Stimulated activated naive CD4-positive, alpha-beta T cell treated with Interleukin-2 at 50 U/mL for 16 hours (primary cell): Measurements from ENCODE around the gene ZNF687.

ENCODE experiments used
- DNase-seq: peaks from one replicate; lab custom pipeline; 2025; lab: John Stamatoyannopoulos, UW

The ZNF687 gene

GRCh38 chr1:151277249-151277648, 4.8 kb upstream of the ZNF687 start:
- no peak for DNase-seq

DNA sequence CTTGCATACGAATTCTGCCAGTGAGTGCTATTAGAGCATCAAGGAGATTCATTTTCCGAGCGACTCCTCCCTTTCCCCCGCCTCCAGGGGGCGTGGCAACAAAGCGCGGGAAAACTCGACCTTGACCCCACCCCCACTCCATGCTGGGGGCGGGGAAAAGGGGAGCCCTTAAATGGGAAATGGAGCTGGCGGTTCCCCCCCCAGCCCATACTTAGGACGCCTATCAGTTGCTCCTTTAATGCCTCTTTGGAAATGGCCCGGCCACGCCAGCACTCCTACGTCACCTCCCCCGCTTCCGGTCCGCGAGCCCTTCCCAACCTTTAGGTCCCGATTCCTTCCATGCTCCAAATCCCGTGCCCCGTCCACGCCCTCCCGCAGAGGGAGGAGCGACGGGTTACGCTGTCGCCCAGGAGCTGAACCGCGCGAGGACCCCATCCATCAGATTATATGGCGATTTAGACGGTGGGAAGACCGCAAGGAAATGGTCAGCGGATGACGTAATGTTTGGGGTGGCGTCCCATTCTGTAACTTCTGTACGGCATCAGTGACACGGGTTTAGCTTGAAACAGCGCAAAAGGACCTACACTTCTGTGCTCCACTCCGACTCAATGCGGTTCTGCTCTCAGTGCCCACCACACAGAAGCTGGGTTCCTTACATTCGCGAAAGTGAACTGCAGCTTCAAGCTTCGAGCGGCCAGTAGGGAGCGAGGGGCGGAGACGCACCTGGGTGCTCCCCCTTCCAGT, 702 bp upstream of the ZNF687 start:
- DNase-seq, result peak; percentile 84

GRCh38 chr1:151282883-151283725, 1.0 kb downstream of the ZNF687 start:
- DNase-seq, result no peak

DNA sequence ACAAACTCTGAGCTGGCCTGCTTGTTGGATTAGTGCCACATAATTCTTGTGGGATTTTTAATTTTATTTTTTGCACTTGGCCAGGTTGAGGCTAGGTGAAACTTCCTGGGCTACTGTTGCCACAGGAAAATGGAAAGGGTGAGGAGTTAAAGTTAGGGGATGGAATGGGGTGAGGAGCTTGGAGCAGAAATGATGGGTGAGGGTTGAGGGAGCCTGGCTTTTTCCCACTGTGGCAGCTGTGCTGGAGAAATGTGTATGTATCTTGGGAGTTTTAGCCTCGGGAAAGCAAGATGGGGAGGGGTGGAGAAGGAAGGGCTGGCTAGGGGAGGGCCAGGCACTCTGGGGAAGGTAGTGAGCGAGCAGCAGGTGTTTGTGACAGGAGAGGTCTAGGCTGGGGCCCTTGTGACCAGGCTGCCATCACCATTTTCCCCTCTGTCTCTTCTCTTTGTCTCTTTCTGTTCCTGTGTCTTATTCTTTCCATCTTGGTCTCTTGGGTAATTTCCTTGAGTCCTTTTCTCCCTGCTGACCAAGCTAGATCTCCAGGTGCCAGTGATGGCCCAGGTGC, 2.0 kb downstream of the ZNF687 start:
- no peak for DNase-seq

GRCh38 chr1:151286619-151287340, 4.7 kb downstream of the ZNF687 start:
- DNase-seq, result no peak

DNA sequence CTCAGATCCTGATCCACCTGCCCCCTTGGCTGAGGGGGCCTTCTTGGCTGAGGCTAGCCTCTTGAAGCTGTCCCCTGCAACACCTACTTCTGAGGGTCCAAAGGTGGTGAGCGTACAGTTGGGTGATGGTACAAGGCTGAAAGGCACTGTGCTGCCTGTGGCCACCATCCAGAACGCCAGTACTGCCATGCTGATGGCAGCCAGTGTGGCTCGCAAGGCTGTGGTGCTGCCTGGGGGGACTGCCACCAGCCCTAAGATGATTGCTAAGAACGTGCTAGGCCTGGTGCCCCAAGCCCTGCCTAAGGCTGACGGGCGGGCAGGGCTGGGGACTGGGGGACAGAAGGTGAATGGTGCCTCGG, 5.2 kb downstream of the ZNF687 start:
- DNase-seq, result no peak

DNA sequence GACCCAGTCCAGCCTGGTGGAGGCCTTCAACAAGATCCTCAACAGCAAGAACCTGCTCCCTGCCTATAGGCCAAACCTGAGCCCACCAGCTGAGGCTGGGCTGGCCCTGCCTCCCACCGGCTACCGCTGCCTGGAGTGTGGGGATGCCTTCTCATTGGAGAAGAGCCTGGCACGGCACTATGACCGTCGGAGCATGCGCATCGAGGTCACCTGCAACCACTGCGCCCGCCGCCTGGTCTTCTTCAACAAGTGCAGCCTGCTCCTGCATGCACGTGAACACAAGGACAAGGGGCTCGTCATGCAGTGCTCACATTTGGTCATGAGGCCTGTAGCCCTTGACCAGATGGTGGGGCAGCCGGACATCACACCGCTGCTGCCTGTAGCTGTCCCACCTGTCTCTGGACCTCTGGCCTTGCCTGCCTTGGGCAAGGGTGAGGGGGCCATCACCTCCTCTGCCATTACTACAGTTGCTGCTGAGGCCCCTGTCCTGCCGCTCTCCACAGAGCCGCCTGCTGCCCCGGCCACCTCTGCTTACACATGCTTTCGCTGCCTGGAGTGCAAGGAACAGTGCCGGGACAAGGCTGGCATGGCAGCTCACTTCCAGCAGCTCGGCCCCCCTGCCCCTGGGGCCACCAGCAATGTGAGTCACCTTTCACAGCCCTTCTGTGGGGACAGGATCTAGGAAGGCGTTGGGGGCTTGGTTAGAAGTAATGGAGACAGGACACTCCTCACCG, 5.8 kb downstream of the ZNF687 start:
- DNase-seq, result no peak

DNA sequence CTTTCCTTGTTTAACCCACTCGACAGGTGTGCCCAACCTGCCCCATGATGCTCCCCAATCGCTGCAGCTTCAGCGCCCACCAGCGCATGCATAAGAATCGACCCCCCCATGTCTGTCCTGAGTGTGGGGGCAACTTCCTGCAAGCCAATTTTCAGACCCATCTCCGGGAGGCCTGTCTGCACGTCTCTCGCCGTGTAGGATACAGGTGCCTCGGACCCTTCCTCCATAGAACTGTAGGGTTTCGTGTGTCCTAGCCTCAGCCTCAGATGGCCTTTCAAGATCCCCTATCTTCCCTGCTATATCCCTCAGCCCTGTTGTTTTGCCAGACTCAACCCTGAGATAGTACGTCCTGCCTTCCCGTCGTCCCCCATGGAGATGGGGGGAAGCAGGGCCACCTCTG, 6.4 kb downstream of the ZNF687 start:
- DNase-seq, result no peak

DNA sequence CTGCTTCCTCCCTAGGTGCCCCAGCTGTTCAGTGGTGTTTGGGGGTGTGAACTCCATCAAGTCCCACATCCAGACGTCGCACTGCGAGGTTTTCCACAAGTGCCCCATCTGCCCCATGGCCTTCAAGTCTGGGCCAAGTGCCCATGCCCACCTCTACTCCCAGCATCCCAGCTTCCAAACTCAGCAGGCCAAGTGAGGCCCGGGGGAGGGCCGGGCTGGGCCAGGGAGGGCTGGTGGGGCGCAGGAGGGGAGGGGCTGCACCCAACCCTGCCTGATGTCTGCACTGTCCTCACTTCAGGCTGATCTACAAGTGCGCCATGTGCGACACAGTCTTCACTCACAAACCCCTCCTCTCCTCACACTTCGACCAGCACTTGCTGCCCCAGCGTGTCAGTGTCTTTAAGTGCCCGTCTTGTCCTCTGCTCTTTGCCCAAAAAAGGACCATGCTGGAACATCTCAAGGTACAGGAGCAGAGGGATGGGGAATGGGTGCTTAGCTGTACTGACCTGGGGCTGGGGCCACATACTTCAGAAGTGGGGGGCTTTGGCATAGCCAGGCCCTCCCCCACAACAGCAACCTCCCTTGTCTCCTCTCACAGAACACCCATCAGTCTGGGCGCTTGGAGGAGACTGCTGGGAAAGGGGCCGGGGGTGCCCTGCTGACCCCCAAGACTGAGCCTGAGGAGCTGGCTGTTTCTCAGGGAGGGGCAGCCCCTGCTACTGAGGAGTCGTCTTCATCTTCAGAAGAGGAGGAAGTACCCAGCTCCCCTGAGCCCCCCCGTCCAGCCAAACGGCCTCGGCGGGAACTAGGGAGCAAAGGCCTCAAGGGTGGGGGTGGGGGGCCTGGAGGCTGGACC, 7.2 kb downstream of the ZNF687 start:
- no peak for DNase-seq

DNA sequence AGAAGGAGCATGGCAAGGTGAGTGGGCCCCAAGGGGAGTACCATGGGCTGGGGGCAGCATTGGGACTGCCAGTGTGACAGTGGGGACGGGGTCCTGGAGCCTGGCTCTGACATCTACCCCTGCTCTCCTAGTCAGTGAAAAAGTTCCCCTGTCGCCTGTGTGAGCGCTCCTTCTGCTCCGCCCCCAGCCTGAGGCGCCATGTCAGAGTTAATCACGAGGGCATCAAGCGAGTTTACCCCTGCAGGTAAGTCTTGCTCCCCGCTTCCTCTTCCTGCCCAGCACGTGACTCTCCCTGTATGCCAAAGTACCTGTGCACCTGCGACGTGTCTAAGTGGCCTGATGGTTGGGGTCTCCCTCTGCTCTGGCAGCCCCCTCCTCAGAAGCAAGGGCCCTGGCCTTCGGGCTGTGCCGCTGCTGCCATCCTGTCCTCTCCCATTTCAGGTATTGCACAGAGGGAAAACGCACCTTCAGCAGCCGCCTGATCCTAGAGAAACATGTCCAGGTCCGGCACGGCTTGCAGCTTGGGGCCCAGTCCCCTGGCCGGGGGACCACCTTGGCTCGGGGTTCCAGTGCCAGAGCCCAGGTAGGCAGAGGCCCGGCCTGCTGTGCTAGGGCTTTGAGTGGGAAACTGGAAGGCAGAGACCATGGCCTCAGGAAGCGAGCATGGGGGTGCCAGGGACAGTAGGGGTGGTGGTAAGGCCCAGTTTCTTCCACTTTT, 8.1 kb downstream of the ZNF687 start:
- no peak for DNase-seq

DNA sequence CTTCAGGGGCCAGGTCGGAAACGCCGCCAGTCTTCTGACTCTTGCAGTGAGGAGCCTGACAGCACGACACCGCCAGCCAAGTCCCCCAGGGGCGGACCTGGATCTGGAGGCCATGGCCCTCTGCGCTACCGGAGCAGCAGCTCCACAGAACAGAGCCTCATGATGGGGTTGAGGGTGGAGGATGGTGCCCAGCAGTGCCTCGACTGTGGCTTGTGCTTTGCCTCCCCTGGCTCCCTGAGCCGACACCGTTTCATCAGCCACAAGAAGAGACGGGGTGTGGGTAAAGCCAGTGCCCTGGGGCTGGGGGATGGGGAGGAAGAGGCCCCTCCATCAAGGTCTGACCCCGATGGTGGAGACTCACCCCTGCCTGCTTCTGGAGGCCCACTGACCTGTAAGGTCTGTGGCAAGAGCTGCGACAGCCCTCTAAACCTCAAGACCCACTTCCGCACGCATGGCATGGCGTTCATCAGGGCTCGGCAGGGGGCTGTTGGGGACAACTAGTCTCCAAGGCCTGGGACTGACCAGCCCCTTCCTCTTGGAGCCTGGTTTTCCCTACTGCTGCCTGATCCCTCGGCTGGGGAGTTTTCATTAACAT, 8.7 kb downstream of the ZNF687 start:
- no peak for DNase-seq

DNA sequence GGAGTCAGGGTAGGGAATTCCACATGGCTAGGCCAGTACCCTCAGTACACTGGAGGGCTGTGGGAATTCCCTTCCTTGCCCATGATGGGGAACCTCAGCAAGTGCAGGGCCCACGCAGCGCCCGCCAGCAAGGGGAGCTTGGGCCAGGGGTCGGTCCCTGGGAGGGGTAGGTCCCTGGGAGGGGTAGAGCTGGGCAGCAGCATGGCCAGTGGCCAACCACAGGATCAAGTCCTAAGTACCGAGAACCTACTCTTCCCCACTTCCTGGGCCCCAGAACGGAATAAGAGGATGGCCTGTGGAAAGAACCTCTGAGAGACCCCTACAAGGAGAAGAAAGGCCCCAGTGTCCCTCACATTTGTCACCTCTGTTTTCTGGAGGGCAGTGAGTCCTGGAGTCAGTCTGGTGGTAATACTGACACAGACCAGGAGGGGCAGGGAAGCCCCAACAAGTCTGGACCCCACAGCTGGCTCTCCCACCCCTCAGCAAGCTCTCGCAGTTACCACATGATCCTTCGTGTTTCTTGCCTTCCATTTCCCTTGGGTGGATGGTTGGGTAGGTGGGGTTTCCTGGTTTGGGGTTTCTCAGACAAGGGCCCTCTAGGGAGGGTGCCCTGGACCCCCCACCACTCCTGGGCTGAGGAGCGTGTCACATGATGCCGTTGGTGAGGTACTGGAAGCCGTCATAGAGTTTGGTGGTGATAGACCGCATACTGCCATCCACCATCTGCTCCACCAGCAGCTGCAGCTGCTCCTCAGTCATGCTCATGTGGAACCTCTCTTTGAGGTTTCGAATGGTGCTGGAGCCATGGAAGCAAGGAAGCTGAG, 10.3 kb downstream of the ZNF687 start:
- no peak for DNase-seq

DNA sequence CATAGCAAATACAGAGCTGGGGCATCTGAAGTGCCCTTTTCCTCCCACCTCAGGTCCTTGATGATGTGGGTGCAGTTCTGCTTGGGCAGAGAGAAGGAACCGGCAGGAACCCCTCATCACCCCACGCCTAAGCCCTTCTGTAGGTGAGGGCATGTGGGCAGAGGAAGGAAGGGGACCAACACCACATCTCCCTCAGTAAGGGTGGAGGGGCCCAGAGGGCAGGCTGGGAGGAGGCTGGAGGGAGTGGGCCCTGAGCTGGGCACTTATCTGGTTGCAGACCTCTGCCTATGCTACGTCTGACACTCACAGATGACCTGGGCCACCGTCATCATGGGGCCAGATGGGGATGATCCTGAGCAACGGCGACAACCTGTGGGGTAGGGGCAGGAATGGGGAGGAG, 11.0 kb downstream of the ZNF687 start:
- no peak for DNase-seq

DNA sequence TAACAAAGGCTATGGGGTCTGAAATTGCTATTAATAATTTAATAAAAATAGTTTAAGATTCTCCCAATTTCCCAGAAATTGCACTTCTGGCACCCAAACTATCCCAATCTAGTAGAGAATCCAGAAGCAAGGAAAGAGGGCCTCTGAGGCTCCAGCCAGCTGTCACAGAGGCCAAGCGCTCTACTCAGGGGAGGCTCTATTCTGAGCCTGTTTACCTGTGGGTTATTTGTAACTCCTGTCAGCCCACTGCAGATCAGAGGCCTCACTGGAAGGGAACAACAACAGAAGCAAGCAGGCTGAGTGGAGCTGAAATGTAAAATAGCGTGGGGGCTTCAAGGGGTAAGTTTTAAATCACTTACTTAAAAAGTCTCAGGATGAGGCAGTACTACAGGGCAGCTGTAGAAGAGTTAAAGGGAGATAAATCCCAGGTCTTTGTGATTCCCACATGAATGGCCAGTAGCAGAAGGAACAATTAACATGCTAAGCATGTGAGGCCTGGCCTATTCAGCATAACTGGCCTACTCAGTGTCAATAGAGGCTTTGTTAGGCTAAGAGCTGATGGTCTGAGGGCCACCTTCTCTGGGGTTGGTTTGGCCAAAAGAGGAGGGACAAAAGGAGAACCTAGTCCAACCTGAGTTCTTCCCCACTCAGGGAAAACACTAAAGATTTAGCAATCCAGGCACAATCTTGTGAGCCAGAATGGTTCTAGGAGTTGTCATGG, 12.8 kb downstream of the ZNF687 start:
- DNase-seq, result no peak

GRCh38 chr1:151309811-151310323, 27.8 kb downstream of the ZNF687 start:
- no peak for DNase-seq

DNA sequence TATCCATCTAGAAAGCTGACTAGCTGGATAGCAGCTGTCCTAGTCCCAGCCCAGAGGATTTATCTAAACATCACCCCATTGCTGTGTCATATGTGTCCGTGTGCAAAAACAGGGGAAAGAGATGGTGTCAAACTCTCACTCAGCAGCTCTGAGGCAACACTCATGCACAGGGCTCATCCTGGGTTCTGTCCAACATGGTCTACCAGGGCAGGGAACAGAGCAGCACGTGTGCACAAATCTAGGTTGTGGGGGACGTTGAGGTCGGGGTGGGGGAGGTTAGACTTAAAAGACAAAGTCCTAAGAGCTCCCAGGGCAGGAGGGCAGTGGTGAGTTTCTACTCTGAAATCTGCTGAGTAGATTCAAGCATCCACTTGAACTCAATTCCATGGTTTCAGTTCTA, 28.9 kb downstream of the ZNF687 start:
- DNase-seq, result no peak

GRCh38 chr1:151311589-151312331, 29.7 kb downstream of the ZNF687 start:
- peak; percentile 86 for DNase-seq
